GM18505 (cell line): Measurements from ENCODE around the gene OPHN1.
"Not testable (repeated sequence)": the region's sequence is repeated elsewhere in the genome, so short reads cannot be mapped to it uniquely, and the experiment has no call there.

Experiments used
- ATAC-seq: cut with Tn5 transposase; IDR thresholded peaks from one replicate; pipeline ENCODE4 v1.9.1; 2021; ENCODE audit not compliant: unreplicated experiment
- POLR2A ChIP-seq: IDR thresholded peaks from 4 replicates; pipeline ENCODE4 v1.6.1; 2011; ENCODE audit warnings: borderline replicate concordance; ENCODE audit not compliant: insufficient read depth, insufficient read length; ENCODE audit errors: extremely low read depth

The OPHN1 gene

DNA sequence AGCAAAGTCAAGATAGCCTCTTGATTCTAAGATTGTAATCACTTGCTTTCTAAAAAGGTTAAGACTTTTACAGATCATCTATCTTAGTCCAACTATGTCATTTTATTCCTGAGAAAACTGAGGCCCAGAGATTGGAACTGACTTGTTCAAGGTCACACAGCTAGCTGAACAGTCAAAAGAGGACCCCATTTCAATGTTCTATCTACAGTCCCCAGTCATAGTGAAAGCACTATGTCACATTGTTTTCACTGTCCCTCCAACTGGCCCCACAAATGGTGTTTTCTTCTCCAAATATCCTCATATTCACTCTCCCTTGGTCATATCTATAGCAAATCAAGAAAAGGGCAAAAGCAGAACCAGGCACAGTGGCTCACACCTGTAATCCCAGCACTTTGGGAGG, 145.2 kb downstream of the OPHN1 start:
- no peak for ATAC-seq
- no peak for TF ChIP-seq POLR2A

DNA sequence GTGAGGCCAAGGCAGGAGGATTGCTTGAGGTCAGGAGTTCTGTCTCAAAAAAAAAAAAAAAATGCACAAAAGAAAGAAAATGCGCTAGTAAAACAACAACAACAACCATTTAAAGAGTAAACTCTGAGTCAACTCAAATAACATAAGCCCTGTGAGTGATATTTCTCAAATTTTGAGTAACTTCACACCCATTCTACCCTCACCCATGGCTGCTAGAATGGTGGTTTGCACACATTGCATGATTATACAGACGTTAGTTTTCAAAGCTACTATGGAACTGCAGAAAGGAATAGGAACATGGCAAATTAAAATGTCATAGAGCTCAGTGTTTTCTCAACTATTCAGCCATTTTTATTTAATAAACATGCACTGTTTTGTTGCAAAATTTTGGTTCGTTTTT, 145.9 kb downstream of the OPHN1 start:
- TF ChIP-seq POLR2A: no peak
- ATAC-seq: no peak

DNA sequence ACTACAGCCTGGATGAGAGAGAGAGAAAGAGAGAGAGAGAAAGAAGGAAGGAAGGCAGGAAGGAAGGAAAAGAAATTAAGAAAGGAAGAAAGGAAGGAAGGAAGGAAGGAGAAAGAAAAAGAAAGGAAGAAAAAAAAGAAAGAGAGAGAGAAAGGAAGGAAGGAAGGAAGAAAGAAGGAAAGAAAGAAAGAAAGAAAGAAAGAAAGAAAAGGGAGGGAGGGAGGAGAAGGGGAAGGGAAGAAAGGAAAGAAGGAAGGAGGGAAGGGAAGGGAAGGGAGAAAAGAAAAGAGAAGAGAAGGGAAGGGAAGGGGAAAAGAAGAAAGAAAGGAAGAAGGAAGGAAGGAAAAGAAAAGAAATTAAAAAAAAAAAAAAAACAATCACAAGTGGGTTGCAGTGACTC, 146.3 kb downstream of the OPHN1 start:
- ATAC-seq: no peak
- no peak for TF ChIP-seq POLR2A

DNA sequence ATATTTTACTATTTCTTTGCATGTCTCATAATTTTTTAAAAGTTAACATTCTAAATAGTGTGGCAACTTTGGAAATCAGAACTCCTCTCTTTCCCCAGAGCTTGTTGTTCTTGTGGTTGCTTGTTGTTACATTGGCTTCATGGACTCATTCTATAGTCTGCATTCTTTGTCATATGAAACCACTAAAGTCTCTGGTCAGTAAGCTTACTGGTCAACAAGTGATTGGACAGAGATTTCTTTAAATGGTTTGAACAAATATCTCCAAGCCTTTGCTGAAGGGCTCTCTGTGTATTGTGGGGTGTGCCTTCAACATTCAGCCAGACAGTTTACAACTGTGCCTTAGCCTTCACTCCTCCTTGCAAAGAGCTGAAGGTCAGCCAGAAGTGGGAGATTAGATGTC, 147.2 kb downstream of the OPHN1 start:
- no peak for ATAC-seq

DNA sequence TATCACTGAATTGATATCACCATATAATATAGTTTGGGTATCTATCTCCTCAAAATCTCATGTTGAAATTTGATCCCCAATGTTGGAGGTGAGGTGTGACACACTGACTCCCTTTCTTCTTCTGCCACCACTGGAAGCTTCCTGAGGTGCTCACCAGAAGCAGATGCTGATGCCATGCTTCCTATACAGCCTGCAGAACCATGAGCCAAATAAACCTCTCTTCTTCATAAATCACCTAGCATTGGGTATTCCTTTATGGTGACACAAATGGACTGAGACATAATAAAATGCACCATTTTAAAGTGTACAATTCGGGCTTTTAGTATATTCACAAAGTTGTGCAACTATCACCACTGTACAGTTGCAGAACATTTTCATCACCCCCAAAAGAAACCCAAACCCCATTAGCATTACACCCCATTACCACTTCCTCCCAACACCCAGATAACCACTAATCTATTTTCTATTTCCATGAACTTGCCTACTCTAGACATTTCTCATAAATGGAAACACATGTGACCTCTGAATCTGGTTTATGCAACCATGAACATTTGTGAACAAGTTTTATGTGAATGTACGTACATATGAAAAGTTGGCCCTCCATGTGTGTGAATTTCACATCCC, 148.9 kb downstream of the OPHN1 start:
- ATAC-seq: no peak
- no peak for TF ChIP-seq POLR2A

More for the DNA sequence above, 147.2 kb downstream of the OPHN1 start:
- no peak for TF ChIP-seq POLR2A

DNA sequence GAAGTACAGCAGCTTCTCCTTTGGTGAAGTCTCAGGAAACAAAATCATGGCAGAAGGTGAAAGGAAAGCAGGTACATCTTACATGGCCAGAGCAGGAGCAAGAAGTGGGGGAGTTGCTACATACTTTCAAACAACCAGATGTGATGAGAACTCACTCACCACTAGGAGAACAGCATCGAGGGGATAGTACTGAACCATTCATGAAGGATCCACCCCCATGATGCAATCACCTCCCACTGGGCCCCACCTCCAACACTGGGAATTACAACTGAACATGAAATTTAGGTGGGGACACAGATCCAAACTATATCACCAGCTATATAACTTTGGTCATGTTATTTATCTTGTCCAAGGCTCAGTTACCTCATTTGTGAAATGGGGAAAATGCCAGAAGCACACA, 159.4 kb downstream of the OPHN1 start:
- TF ChIP-seq POLR2A: no peak
- ATAC-seq: no peak

DNA sequence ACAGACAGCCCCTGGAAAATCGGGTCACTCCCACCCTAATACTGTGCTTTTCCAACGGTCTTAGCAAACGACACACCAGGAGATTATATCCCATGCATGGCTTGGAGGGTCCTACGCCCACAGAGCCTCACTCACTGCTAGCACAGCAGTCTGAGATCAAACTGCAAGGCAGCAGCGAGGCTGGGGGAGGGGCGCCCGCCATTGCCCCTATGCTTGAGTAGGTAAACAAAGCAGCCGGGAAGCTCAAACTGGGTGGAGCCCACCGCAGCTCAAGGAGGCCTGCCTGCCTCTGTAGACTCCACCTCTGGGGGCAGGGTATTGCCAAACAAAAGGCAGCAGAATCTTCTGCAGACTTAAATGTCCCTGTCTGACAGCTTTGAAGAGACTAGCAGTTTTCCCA, 168.5 kb downstream of the OPHN1 start:
- ATAC-seq: not testable (repeated sequence)

DNA sequence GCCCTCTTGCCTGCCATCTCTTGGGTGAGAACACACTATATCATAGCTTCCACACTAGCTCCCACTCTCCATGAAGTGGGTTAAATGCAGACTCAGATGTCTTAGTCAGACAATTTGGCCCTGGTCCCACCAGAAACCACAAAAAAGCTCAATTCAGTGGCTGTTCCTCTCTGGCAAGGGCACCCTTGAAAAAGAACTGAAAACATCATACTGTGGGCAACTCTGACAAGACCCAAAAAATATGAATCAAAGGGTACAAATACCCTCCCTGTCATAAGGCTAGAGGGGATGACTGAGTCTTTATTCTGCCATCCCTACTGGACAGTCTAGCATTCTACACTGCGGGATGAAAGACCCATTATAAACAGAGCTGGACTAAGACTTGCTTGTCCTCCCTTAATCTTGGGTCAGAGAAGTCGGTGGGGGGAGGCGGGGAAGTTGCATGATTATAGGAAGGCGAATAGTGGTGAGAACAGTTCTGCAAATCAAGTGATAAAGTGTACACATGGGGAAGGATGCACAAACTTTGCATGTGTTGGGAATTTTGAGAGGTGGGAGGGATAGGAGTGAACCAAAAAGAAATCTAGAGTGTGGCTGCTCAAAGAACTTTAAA, 172.1 kb downstream of the OPHN1 start:
- TF ChIP-seq POLR2A: no peak
- no peak for ATAC-seq

DNA sequence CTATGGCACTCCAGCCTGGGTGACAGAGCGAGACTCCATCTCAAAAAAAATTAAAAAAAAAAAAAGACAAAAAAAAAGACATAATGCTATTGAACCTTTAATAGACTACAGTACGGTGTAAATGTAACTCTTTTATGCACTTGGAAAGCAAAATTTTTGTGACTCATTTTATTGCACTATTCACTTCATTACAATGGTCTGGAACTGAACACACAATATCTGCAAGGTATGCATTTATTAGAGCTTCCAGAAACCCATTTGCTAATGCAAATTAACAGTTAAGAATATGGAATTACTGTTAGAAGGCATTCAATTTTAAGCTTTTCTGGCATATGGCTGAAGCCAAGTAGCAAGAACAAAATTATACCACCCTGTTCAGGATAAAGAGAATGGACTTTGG, 176.3 kb downstream of the OPHN1 start:
- TF ChIP-seq POLR2A: no peak
- no peak for ATAC-seq

DNA sequence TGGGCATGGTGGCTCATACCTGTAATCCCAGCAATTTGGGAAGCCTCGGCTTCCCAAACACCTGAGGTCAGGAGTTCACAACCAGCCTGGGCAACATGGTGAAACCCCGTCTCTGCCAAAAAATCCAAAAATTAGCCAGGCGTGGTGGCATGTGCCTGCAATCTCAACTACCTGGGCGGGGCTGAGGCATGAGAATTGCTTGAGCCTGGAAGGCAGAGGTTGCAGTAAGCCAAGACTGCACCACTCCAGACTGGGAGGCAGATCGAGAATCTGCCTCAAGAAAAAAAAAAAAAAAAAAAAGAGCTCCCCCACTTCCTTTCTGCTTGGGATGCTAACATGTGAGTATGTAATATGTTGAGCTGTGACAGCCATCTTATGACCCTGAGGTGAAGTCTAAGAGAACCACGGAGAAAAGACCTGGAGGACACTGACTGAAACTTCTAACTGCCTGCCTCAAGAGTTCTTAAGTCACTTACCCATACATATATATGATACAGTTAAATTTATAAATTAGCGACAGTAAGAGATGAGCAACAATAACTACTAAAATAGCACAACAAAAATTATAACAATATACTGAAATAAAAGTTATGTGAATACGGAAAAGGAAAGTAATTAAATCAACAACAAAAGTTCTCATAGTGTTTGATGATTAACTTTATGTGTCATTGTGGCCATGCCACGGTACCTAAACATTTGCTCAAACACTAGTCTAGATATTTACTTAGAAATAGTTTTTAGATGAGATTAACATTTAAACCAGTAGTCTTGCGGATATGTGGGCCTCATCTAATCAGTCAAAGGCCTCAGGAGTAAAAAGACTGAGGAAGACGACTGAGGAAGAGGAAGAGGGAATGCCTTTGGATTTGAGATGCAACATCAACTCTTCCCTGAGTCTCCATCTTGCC, 178.3 kb downstream of the OPHN1 start:
- ATAC-seq: no peak
- TF ChIP-seq POLR2A: no peak

DNA sequence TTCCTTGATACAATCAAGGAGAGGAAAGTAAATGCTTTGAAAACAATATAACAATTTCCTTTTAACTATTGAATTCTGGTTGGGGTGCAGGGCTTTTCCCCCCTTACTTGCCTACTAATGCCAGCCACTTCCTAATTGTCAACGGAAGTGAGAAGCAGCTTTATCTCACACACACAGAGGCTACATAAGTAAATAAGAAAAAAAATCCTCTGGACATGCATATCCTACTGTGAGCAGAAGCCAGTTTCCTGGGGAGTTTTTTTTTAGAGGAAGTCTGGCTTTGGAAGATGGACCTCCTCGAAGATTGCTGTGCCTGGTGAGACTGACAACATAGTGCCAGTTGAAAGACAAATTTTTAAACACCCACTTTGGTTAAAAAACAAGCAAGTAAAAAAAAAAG, 180.6 kb downstream of the OPHN1 start:
- ATAC-seq: no peak
- TF ChIP-seq POLR2A: no peak

DNA sequence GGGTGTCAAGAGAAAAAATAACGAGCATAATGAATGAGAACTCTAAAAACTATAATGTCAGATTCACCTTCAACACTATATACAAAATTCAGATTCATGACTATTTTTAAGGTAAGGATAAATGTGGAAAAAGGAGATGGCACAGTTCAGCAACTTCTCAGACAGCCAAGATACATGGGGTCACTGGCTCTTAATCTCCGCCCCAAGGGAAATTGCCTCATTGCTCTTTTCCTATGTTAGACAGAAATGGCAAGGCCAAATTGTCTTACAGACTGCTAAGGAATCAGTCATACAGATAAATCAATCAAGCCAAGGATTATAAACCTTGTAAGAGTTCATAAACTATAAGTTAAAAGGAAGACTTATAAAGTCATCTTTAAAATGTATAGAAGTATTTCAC, 183.4 kb downstream of the OPHN1 start:
- TF ChIP-seq POLR2A: no peak
- no peak for ATAC-seq

DNA sequence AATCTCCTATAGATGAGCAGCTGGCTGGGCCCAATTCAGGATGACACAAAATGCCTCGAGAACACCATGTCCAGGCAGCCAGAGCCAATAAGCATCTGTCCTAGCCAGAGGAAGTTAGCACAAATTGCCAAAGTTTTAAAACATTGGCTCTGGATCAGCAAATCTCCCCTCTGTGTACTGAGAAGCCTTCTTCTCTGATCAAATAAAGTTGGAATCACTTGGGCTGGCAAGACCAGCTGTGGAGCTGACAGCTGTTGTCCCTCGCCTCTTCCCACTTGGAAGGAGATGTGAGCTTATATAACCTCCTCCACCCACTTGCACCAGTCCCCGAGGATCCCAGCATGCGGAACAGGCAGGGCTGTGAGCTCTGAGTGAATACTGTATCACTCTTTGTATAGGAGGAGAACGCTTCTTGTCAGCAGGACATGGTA, 183.9 kb downstream of the OPHN1 start:
- no peak for TF ChIP-seq POLR2A
- ATAC-seq: no peak

DNA sequence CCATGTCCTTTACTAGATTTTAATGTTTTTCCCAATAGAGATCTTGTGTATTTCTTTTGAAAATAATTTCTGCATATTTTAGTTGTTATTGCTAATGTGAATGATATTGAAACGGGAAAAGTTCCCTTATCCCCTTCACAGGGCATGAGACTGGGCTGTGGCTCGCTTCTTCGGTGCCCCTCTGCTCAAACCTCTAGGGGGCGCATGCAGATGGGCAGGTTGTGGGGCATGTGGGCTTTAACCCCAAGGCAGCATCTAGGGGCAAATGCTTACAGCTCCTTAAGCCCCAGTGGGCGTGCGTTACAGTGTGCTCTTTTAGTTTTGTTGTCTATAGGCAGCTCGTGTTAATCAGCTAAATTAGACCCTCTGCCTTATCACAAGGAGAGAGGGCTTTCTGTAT, 194.7 kb downstream of the OPHN1 start:
- no peak for TF ChIP-seq POLR2A
- no peak for ATAC-seq
